Prostate gland (tissue), 2 donors: ENCODE measurements around the gene ZNF528. TPM values are rescaled to one million over a fixed set of nuclear protein-coding genes. Genes with fewer than 3 reads are reported as not detected.

ENCODE experiments used
- DNase-seq: peaks from one replicate; pipeline ENCODE4 v3.0.0-alpha.2; 2019; ENCODE audit warnings: low spot score
- H3K27ac ChIP-seq, 2 donors: fragments of 200-600 bp; sonication (generic); 2 replicates each; pipeline ENCODE4 v1.5.1; 2017 to 2019
- H3K27me3 ChIP-seq: fragments of 200-600 bp; sonication (generic); replicated peaks from 2 replicates; pipeline ENCODE4 v1.5.1; 2019; ENCODE audit not compliant: insufficient read depth
- H3K36me3 ChIP-seq, 2 donors: fragments of 200-600 bp; sonication (generic); 1 replicate in 1 of 2; 2 replicates in 1 of 2; pipeline versions ENCODE4 v1.5.1 to v1.8.1; 2017 to 2019
- H3K4me1 ChIP-seq: fragments of 200-600 bp; sonication (generic); replicated peaks from 2 replicates; pipeline ENCODE4 v1.5.1; 2019
- H3K4me3 ChIP-seq, 2 donors: fragments of 200-600 bp; sonication (generic); 2 replicates each; pipeline ENCODE4 v1.5.1; 2017 to 2019
- H3K9me3 ChIP-seq: fragments of 200-600 bp; sonication (generic); 2 replicates; pipeline ENCODE4 v1.5.1; 2017
- POLR2A ChIP-seq: fragments of 450-650 bp; IDR thresholded peaks from one replicate; pipeline ENCODE4 v1.6.1; 2016; ENCODE audit warnings: antibody characterized with exemption, mild to moderate bottlenecking
- POLR2AphosphoS5 ChIP-seq: sonication (generic); formaldehyde crosslinking; IDR thresholded peaks from one replicate; pipeline ENCODE4 v1.6.1; 2017; ENCODE audit warnings: antibody characterized with exemption
- WGBS: methylation state at CpG from one replicate; pipeline ENCODE4 v1.1.5; 2018; 5-methylcytosine and 5-hydroxymethylcytosine counted together
- intact Hi-C: fragments of 100-400 bp; cut with DNase I; formaldehyde crosslinking; loops from one replicate; pipeline ENCODE4 v1.14.2; 2022
- total RNA-seq, 2 donors: library from RNA; depleted of rRNA; stranded (reverse); fragments of >200 nt; gene quantifications; one replicate each; pipeline ENCODE4 v1.1.0, GENCODE V29; 2016
- TF ChIP-seq, protein P1 (sequence below), 4 experiments: fragments of 200-600 bp in 2 of 4; fragments of 450-650 bp in 2 of 4; sonication (generic) in 2 of 4; IDR thresholded peaks; 1 replicate in 3 of 4; 2 replicates in 1 of 4; pipeline ENCODE4 v1.5.1; 2016 to 2019; ENCODE audit warnings: antibody characterized with exemption in 4 of 4, mild to moderate bottlenecking in 2 of 4, moderate library complexity in 2 of 4

ZNF528 gene
- total RNA-seq, 2 donors from 2014 or later: 19.5 to 45.3 TPM

DNA sequence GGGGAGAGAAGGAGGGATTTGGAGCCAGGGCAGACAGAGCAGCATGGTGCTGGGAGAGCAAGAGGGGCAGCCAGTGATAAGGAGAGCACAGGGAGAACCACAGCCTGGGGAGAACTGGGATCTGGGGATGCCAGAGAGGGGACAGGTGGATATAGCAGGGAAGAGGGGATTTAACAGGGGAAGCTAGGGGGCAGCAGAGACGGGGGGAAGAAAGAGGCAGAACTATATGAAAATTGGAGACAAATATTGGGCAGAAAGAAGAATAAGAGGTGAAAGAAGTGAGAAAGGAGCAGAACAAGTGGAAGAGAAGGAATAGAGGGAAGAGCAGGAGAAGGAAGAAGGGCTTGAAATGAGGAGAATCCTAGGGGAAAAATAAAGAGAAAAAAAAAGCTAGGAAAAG, 6.5 kb upstream of the ZNF528 start:
- H3K9me3 ChIP-seq: no peaks in the 10 kb centered on the region
- intact Hi-C loops: no loop called here
- 77% methylated on average over 1 of the region's 1 CpG for WGBS

DNA sequence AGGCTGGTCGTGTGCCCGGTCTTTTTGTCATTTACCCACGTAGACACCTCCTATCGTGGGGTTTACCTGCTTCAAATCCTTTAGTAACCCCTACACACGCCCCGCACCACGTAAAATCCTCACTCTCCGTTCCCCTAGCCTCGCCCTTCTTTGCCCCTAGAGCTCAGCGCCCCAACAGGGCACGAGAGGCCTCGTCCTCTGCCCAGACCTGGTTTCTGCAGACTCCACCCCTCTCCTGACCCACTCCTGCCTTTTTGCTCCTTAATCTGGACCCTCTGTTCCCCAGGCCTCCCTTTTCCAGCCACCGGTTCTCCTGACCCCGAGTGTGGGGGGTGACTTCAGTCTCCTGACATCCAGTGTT, 412 bp downstream of the ZNF528 start:
- intact Hi-C loops: no loop called here
- Histone ChIP-seq H3K27me3 (no peaks in the 10 kb centered on the region), H3K9me3 (no peaks in the 10 kb centered on the region), H3K4me3 (peak overlapping the region; percentile 45 to 62), H3K36me3 (peaks cover 0 to 11% of the 10 kb centered on the region in 2 donors), H3K27ac (peak overlapping the region; percentile 43 to 52), H3K4me1 (peaks cover 2% of the 10 kb centered on the region)
- WGBS: 2% methylated on average over 14 of the region's 14 CpGs
- DNase-seq: no peak
- TF ChIP-seq POLR2AphosphoS5: no peak
- no peak for TF ChIP-seq POLR2A

More for the DNA sequence above, 6.5 kb upstream of the ZNF528 start:
- Histone ChIP-seq H3K27me3 (no peaks in the 10 kb centered on the region), H3K27ac (no peak overlapping the region), H3K36me3 (no peaks in the 10 kb centered on the region), H3K4me1 (no peaks in the 10 kb centered on the region), H3K4me3 (no peak overlapping the region)
- DNase-seq: no peak
- TF ChIP-seq POLR2A (no peak), POLR2AphosphoS5 (no peak)
- TF ChIP-seq, protein P1, sequence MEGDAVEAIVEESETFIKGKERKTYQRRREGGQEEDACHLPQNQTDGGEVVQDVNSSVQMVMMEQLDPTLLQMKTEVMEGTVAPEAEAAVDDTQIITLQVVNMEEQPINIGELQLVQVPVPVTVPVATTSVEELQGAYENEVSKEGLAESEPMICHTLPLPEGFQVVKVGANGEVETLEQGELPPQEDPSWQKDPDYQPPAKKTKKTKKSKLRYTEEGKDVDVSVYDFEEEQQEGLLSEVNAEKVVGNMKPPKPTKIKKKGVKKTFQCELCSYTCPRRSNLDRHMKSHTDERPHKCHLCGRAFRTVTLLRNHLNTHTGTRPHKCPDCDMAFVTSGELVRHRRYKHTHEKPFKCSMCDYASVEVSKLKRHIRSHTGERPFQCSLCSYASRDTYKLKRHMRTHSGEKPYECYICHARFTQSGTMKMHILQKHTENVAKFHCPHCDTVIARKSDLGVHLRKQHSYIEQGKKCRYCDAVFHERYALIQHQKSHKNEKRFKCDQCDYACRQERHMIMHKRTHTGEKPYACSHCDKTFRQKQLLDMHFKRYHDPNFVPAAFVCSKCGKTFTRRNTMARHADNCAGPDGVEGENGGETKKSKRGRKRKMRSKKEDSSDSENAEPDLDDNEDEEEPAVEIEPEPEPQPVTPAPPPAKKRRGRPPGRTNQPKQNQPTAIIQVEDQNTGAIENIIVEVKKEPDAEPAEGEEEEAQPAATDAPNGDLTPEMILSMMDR (IDR thresholded peaks at IDR 0.05): no peak

DNA sequence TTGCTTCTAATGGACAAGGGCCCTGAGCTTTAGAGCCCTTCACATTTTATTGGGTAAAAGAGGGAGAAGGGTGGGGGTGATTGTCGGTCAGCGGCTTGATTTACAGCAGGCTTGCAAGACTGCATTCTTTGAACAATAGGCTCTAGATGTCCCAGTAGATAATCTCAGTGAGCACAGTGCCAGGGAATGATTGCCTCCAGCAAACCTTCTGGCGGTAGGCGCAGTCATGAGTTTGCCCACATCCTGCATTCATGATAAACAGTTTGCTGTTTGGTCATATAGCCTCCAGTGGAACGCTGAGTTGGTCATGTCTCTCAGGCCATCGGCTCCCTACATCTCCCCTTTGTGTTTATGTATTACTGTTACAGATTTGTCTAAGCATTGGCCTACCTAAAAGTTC, 12.6 kb downstream of the ZNF528 start:
- DNase-seq: no peak
- no peak for TF ChIP-seq POLR2A
- no peak for TF ChIP-seq POLR2AphosphoS5
- TF ChIP-seq, protein P1 (IDR thresholded peaks at IDR 0.05): no peak
- 95% methylated on average over 6 of the region's 6 CpGs for WGBS
- Histone ChIP-seq H3K9me3 (no peaks in the 10 kb centered on the region), H3K4me1 (no peaks in the 10 kb centered on the region), H3K36me3 (peaks cover 3 to 59% of the 10 kb centered on the region in 2 donors), H3K4me3 (no peak overlapping the region), H3K27me3 (no peaks in the 10 kb centered on the region), H3K27ac (no peak overlapping the region)
- intact Hi-C loops: no loop called here

DNA sequence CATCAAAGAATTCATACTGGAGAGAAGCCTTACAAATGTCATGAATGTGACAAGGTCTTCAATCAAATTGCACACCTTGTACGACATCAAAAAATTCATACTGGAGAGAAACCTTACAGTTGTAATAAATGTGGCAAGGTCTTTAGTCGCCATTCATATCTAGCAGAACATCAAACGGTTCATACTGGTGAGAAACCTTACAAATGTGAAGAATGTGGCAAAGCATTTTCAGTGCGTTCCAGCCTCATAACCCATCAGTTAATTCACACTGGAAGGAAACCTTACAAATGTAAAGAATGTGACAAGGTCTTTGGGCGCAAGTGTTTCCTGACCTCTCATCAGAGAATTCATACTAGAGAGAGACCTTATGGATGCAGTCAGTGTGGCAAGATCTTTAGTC, 18.1 kb downstream of the ZNF528 start:
- no peak overlapping the region for H3K4me3 ChIP-seq
- DNase-seq: no peak
- TF ChIP-seq POLR2AphosphoS5: no peak
- TF ChIP-seq, protein P1 (IDR thresholded peaks at IDR 0.05): no peak
- no peak for TF ChIP-seq POLR2A
- no peak overlapping the region for H3K27ac ChIP-seq
- 97% methylated on average over 5 of the region's 5 CpGs for WGBS
- peaks cover 0 to 7% of the 10 kb centered on the region in 2 donors for H3K36me3 ChIP-seq
- H3K4me1 ChIP-seq: no peaks in the 10 kb centered on the region
- H3K27me3 ChIP-seq: no peaks in the 10 kb centered on the region
- no peaks in the 10 kb centered on the region for H3K9me3 ChIP-seq
- intact Hi-C loops: no loop called here

DNA sequence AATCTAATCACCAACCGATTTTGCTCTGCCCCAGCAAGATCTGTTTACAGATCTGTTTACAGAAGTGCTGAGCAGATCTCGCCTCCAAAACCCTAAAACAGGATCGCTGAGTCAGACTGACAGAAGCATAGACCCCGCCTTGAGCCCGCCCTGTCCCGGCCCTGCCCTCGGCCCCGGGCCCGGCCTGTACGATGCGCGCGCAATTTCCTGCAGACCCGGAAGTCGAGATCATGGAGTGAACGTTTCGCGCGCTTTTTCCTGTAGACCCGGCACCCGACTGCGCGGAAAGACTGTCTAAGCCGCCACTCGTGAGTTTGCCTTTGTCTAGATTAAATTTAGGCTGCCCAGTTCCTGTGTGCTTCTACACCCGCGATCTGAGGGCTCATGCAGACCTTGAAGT, 31.3 kb downstream of the ZNF528 start, which contains the start of gene ZNF534:
ZNF534 (plus strand) TSS at position 212 of the 400 bp plus-strand sequence. CDS start 2,327 bp downstream, outside the sequence.
- TF ChIP-seq, protein P1 (IDR thresholded peaks at IDR 0.05): no peak
- no peak for TF ChIP-seq POLR2AphosphoS5
- no peak for TF ChIP-seq POLR2A
- Histone ChIP-seq H3K36me3 (no peaks in the 10 kb centered on the region), H3K27me3 (no peaks in the 10 kb centered on the region), H3K4me3 (no peak within 1 kb of the TSS), H3K4me1 (no peaks in the 10 kb centered on the region), H3K9me3 (no peaks in the 10 kb centered on the region), H3K27ac (no peak within 1 kb of the TSS)
- intact Hi-C loops: no loop called here
- no peak for DNase-seq
- 57% methylated on average over 27 of the region's 27 CpGs for WGBS
